GM18519 (cell line): ENCODE results near the gene SLC10A7.

Experiments used
- ATAC-seq: cut with Tn5 transposase; IDR thresholded peaks from one replicate; pipeline ENCODE4 v1.9.1; 2021; ENCODE audit warnings: mild to moderate bottlenecking, moderate library complexity; ENCODE audit not compliant: unreplicated experiment, low FRiP score

SLC10A7 gene

GRCh38 chr4:146237092-146237491 is 284.6 kb downstream of the SLC10A7 start:
- no peak for ATAC-seq

- ATAC-seq: no peak
Measured at GRCh38 chr4:146236216-146236615, 285.5 kb downstream of the SLC10A7 start.

- ATAC-seq: no peak
Measured at GRCh38 chr4:146235654-146236177, 286.0 kb downstream of the SLC10A7 start.

GRCh38 chr4:146232131-146232722 is 289.5 kb downstream of the SLC10A7 start:
- ATAC-seq: no peak

GRCh38 chr4:146229406-146229805 is 292.3 kb downstream of the SLC10A7 start:
- no peak for ATAC-seq

GRCh38 chr4:146224326-146224966 is 297.3 kb downstream of the SLC10A7 start:
- no peak for ATAC-seq

GRCh38 chr4:146222313-146222712 is 299.4 kb downstream of the SLC10A7 start:
- no peak for ATAC-seq

GRCh38 chr4:146214238-146214637 is 307.5 kb downstream of the SLC10A7 start, which contains the start of gene REELD1:
TSS of gene REELD1 (plus strand) at chr4:146214538. CDS start at chr4:146216953, 2,415 bp downstream.
- no peak for ATAC-seq

- no peak for ATAC-seq
Measured at GRCh38 chr4:146212781-146213180, 309.0 kb downstream of the SLC10A7 start.

GRCh38 chr4:146211440-146211839 is 310.3 kb downstream of the SLC10A7 start:
- no peak for ATAC-seq

GRCh38 chr4:146210890-146211289 is 310.9 kb downstream of the SLC10A7 start:
- no peak for ATAC-seq

- ATAC-seq: no peak
Measured at GRCh38 chr4:146207410-146207809, 314.3 kb downstream of the SLC10A7 start.
